CD14-positive monocyte (primary cell): ENCODE measurements around the gene PDZD11. TPM values are rescaled to one million over a fixed set of nuclear protein-coding genes. Genes with fewer than 3 reads are reported as not detected.

Experiments
- DNase-seq, 3 donors: peaks; one replicate each; pipeline ENCODE4 v3.0.0-alpha.2; 2011 to 2022
- H2AFZ ChIP-seq: 2 replicates; pipeline ENCODE4 v1.6.0; 2012; ENCODE audit warnings: mild to moderate bottlenecking, low read depth, low read length, inconsistent platforms; ENCODE audit not compliant: insufficient read depth, poor library complexity, severe bottlenecking
- H3K27ac ChIP-seq, 2 donors: 1 replicate in 1 of 2; 2 replicates in 1 of 2; pipeline ENCODE4 v1.5.1; 2012 to 2013; ENCODE audit warnings: low read length in 2 of 2, control low read depth in 1 of 2, inconsistent platforms in 1 of 2, low read depth in 1 of 2, mild to moderate bottlenecking in 1 of 2
- H3K27me3 ChIP-seq, 2 donors: one replicate each; pipeline versions ENCODE4 v1.6.0 to v1.6.1; 2011 to 2013; ENCODE audit warnings: low read length in 2 of 2; ENCODE audit not compliant: control insufficient read depth in 2 of 2, insufficient read depth in 2 of 2
- H3K36me3 ChIP-seq, 2 donors: replicated peaks in 1 of 2; 1 replicate in 1 of 2; 2 replicates in 1 of 2; pipeline versions ENCODE4 v1.5.1 to v1.6.1; 2012 to 2013; ENCODE audit warnings: low read length in 2 of 2, control low read depth in 1 of 2, inconsistent platforms in 1 of 2, mild to moderate bottlenecking in 1 of 2; ENCODE audit not compliant: insufficient read depth in 2 of 2, control insufficient read depth in 1 of 2
- H3K4me1 ChIP-seq, 2 donors: 1 replicate in 1 of 2; 2 replicates in 1 of 2; pipeline versions ENCODE4 v1.5.1 to v1.6.1; 2012 to 2013; ENCODE audit warnings: low read length in 2 of 2, control low read depth in 1 of 2, inconsistent platforms in 1 of 2, mild to moderate bottlenecking in 1 of 2, moderate library complexity in 1 of 2; ENCODE audit not compliant: insufficient read depth in 2 of 2, control insufficient read depth in 1 of 2
- H3K4me2 ChIP-seq: replicated peaks from 2 replicates; pipeline ENCODE3; 2012; ENCODE audit warnings: low read length, moderate library complexity, mild to moderate bottlenecking; ENCODE audit not compliant: poor library complexity, severe bottlenecking; ENCODE audit errors: extremely low read depth
- H3K4me3 ChIP-seq, 3 experiments: fragments of 200-600 bp in 1 of 3; sonication (generic) in 1 of 3; replicated peaks in 1 of 3; 1 replicate in 2 of 3; 2 replicates in 1 of 3; pipeline ENCODE4 v1.5.1; 2011 to 2013; ENCODE audit warnings: low read length in 3 of 3, mild to moderate bottlenecking in 3 of 3, control low read depth in 2 of 3, low read depth in 2 of 3, inconsistent platforms in 1 of 3, moderate library complexity in 1 of 3
- H3K79me2 ChIP-seq: 2 replicates; pipeline ENCODE4 v1.6.0; 2012; ENCODE audit warnings: mild to moderate bottlenecking, control low read depth, inconsistent platforms, low read length, moderate library complexity; ENCODE audit not compliant: insufficient read depth
- H3K9ac ChIP-seq: 2 replicates; pipeline ENCODE4 v1.6.0; 2017; ENCODE audit warnings: low read length, mild to moderate bottlenecking; ENCODE audit not compliant: insufficient read depth, poor library complexity, severe bottlenecking
- H3K9me3 ChIP-seq, 2 donors: replicated peaks in 1 of 2; 1 replicate in 1 of 2; 2 replicates in 1 of 2; pipeline versions ENCODE4 v1.5.1 to v1.6.1; 2012 to 2013; ENCODE audit warnings: low read length in 2 of 2, control low read depth in 1 of 2; ENCODE audit not compliant: control insufficient read depth in 1 of 2, insufficient read depth in 1 of 2
- H4K20me1 ChIP-seq: 2 replicates; pipeline ENCODE4 v1.6.0; 2012; ENCODE audit warnings: mild to moderate bottlenecking, low read length, control low read depth, moderate library complexity; ENCODE audit not compliant: insufficient read depth
- H3K27ac Mint-ChIP-seq, 7 donors: one replicate each; pipeline ENCODE4 v1.8.0; 2020; ENCODE audit warnings: mild to moderate bottlenecking in 7 of 7, mixed read lengths in 7 of 7, moderate library complexity in 6 of 7, inconsistent platforms in 2 of 7
- H3K27me3 Mint-ChIP-seq, 3 donors: one replicate each; pipeline ENCODE4 v1.8.0; 2021 to 2022; ENCODE audit warnings: low read depth in 3 of 3, mild to moderate bottlenecking in 3 of 3, mixed read lengths in 3 of 3, moderate library complexity in 3 of 3, inconsistent platforms in 1 of 3
- H3K36me3 Mint-ChIP-seq, 2 donors: one replicate each; pipeline ENCODE4 v1.8.0; 2020; ENCODE audit warnings: mixed read lengths in 2 of 2, inconsistent platforms in 1 of 2, mild to moderate bottlenecking in 1 of 2
- H3K4me1 Mint-ChIP-seq: one replicate; pipeline ENCODE4 v1.8.0; 2020; ENCODE audit warnings: mild to moderate bottlenecking, mixed read lengths
- H3K4me3 Mint-ChIP-seq, 2 donors: one replicate each; pipeline ENCODE4 v1.8.0; 2020; ENCODE audit warnings: mild to moderate bottlenecking in 2 of 2, mixed read lengths in 2 of 2, moderate library complexity in 1 of 2
- H3K9me3 Mint-ChIP-seq, 7 donors: one replicate each; pipeline ENCODE4 v1.8.0; 2020 to 2022; ENCODE audit warnings: mixed read lengths in 7 of 7, mild to moderate bottlenecking in 6 of 7, moderate library complexity in 6 of 7, inconsistent platforms in 2 of 7
- WGBS: methylation state at CpG from one replicate; pipeline ENCODE4 v1.1.5; 2013; ENCODE audit warnings: missing lambda C conversion rate; ENCODE audit not compliant: insufficient coverage; 5-methylcytosine and 5-hydroxymethylcytosine counted together
- intact Hi-C, 2 donors: fragments of 100-400 bp; cut with micrococcal nuclease; formaldehyde crosslinking; loops; one replicate each; pipeline versions ENCODE4 v1.15.0 to v1.15.1; 2023
- polyA plus RNA-seq, 3 donors: library from polyadenylated mRNA; depleted of rRNA in 1 of 3; unstranded in 2 of 3; stranded (reverse) in 1 of 3; fragments of 300-500 nt in 2 of 3; fragments of >200 nt in 1 of 3; fragmentation: Illumina TruSeq in 2 of 3; gene quantifications; 1 replicate in 2 of 3; 2 replicates in 1 of 3; pipeline ENCODE4 v1.2.3, GENCODE V29; 2012 to 2021
- TF ChIP-seq, protein P1 (sequence below): fragments of 200-600 bp; IDR thresholded peaks from one replicate; pipeline ENCODE4 v1.8.0; 2022; ENCODE audit warnings: antibody characterized with exemption, mild to moderate bottlenecking

The PDZD11 gene
- polyA plus RNA-seq, 3 donors, result 16.9 to 18.9 (median 17.4) TPM

GRCh38 chrX:70322784-70323183, 33.1 kb upstream of the PDZD11 start:
- Mint-ChIP-seq H3K4me1 (no peaks in the 10 kb centered on the region), H3K9me3 (no peaks in the 10 kb centered on the region), H3K27me3 (peaks cover 0 to 2% (median 0%) of the 10 kb centered on the region in 3 donors), H3K36me3 (peaks cover 2 to 5% of the 10 kb centered on the region in 2 donors), H3K4me3 (no peak overlapping the region), H3K27ac (no peak overlapping the region)
- no peak for DNase-seq
- Histone ChIP-seq H3K27ac (no peak overlapping the region), H3K79me2 (no peaks in the 10 kb centered on the region), H3K9me3 (no peaks in the 10 kb centered on the region), H3K9ac (no peak overlapping the region), H4K20me1 (no peaks in the 10 kb centered on the region), H3K27me3 (no peaks in the 10 kb centered on the region), H3K4me2 (no peak overlapping the region), H2AFZ (no peak overlapping the region), H3K4me3 (no peak overlapping the region), H3K4me1 (no peaks in the 10 kb centered on the region), H3K36me3 (peaks cover 0 to 4% of the 10 kb centered on the region in 2 donors)
- TF ChIP-seq, protein P1, sequence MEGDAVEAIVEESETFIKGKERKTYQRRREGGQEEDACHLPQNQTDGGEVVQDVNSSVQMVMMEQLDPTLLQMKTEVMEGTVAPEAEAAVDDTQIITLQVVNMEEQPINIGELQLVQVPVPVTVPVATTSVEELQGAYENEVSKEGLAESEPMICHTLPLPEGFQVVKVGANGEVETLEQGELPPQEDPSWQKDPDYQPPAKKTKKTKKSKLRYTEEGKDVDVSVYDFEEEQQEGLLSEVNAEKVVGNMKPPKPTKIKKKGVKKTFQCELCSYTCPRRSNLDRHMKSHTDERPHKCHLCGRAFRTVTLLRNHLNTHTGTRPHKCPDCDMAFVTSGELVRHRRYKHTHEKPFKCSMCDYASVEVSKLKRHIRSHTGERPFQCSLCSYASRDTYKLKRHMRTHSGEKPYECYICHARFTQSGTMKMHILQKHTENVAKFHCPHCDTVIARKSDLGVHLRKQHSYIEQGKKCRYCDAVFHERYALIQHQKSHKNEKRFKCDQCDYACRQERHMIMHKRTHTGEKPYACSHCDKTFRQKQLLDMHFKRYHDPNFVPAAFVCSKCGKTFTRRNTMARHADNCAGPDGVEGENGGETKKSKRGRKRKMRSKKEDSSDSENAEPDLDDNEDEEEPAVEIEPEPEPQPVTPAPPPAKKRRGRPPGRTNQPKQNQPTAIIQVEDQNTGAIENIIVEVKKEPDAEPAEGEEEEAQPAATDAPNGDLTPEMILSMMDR, result no peak
- intact Hi-C loops, result no loop called here
- WGBS, result 100% methylated on average over 3 of the region's 4 CpGs

- no CpG with 5 or more reads among the region's 1 CpG for WGBS
- no peak overlapping the region for H3K27ac Mint-ChIP-seq
- Histone ChIP-seq H2AFZ (no peak overlapping the region), H4K20me1 (no peaks in the 10 kb centered on the region), H3K4me1 (no peaks in the 10 kb centered on the region), H3K4me2 (no peak overlapping the region), H3K27me3 (no peaks in the 10 kb centered on the region), H3K9me3 (no peaks in the 10 kb centered on the region), H3K9ac (no peak overlapping the region), H3K4me3 (no peak overlapping the region), H3K36me3 (peaks cover 0 to 9% of the 10 kb centered on the region in 2 donors), H3K79me2 (no peaks in the 10 kb centered on the region), H3K27ac (no peak overlapping the region)
- TF ChIP-seq, protein P1, result no peak
- H3K9me3 Mint-ChIP-seq, result peaks cover 0 to 2% (median 0%) of the 10 kb centered on the region in 7 donors
- intact Hi-C loops, result no loop called here
- H3K36me3 Mint-ChIP-seq, result peaks cover 20 to 25% of the 10 kb centered on the region in 2 donors
- no peak overlapping the region for H3K4me3 Mint-ChIP-seq
- no peaks in the 10 kb centered on the region for H3K4me1 Mint-ChIP-seq
- peaks cover 0 to 4% (median 0%) of the 10 kb centered on the region in 3 donors for H3K27me3 Mint-ChIP-seq
- no peak for DNase-seq
These were observed 23.8 kb upstream of the PDZD11 start for GRCh38 chrX:70313503-70313902.
